Measurements from ENCODE around the gene TMEM212. TPM values are rescaled to one million over a fixed set of nuclear protein-coding genes. Genes with fewer than 3 reads are reported as not detected.

TMEM212 gene
- total and polyA plus RNA-seq, 2 of the 13 experiments (the other 11 are each of a cell fraction or from before 2014, with no cell fraction given): not detected

DNA sequence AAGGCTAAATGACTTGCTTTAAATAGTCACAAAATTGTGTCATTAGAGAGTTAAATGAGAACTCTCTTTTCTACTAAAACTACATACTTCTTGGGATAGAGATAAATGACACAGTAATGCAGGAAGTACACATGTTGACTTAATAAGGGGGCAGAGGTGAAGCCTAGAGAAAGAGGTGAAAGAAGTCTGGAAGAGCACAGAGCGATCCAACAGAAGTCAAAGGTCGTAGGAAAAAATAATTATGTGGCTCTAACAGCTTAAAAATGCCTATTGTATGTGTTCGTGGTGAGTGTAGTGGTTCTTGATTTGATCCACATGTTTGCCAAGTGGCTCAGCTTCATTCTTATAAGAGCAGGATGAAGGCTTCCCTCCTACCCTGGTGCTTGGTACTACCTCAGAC lies 61.7 kb downstream of the TMEM212 start (continued):
- TF ChIP-seq PPARG (CRISPR knock-in tag; conservative IDR thresholded peaks at IDR 0.05) (peak; percentile 92), NR2F2 (IDR thresholded peaks at IDR 0.05; ENCODE audit: borderline replicate concordance, low read depth) (peak; percentile 78), ARID5B (CRISPR knock-in tag; IDR thresholded peaks at IDR 0.05) (peak; percentile 72), ZBTB7A (CRISPR knock-in tag; IDR thresholded peaks at IDR 0.05) (no peak), RXRA (CRISPR knock-in tag; IDR thresholded peaks at IDR 0.05) (no peak), ZKSCAN5 (CRISPR knock-in tag; IDR thresholded peaks at IDR 0.05) (peak; percentile 86; the same call in 1 of the 2 replicates), RCOR2 (CRISPR knock-in tag; IDR thresholded peaks at IDR 0.05) (0 out of 2 replicates have a peak, but pooled peaks have one; percentile 32), ZNF430 (CRISPR knock-in tag; IDR thresholded peaks at IDR 0.05) (no peak), SOX6 (IDR thresholded peaks at IDR 0.05) (no peak), SOX6 (CRISPR knock-in tag; IDR thresholded peaks at IDR 0.05) (peak; percentile 51; the same call in 1 of the 2 replicates), FOXA3 (CRISPR knock-in tag; IDR thresholded peaks at IDR 0.05) (peak; percentile 83), SP140L (CRISPR knock-in tag; IDR thresholded peaks at IDR 0.05; ENCODE audit: borderline replicate concordance) (no peak), ZNF329 (CRISPR knock-in tag; IDR thresholded peaks at IDR 0.05; ENCODE audit: low read depth) (no peak), REPIN1 (CRISPR knock-in tag; IDR thresholded peaks at IDR 0.05; ENCODE audit: borderline replicate concordance, low read depth) (no peak), ZNF788 (CRISPR knock-in tag; IDR thresholded peaks at IDR 0.05; ENCODE audit: borderline replicate concordance) (no peak), GATAD2A (CRISPR knock-in tag; IDR thresholded peaks at IDR 0.05) (peak; percentile 55; the same call in 1 of the 2 replicates), NR2F6 (IDR thresholded peaks at IDR 0.05) (peak; percentile 90), NR2F6 (CRISPR knock-in tag; IDR thresholded peaks at IDR 0.05) (peak; percentile 91), ZMYM4 (CRISPR knock-in tag; IDR thresholded peaks at IDR 0.05) (peak; percentile 25; the same call in 1 of the 2 replicates), ZNF710 (CRISPR knock-in tag; IDR thresholded peaks at IDR 0.05; ENCODE audit: borderline replicate concordance) (peak; percentile 80; the same call in 1 of the 2 replicates)
- TF ChIP-seq, protein P1, sequence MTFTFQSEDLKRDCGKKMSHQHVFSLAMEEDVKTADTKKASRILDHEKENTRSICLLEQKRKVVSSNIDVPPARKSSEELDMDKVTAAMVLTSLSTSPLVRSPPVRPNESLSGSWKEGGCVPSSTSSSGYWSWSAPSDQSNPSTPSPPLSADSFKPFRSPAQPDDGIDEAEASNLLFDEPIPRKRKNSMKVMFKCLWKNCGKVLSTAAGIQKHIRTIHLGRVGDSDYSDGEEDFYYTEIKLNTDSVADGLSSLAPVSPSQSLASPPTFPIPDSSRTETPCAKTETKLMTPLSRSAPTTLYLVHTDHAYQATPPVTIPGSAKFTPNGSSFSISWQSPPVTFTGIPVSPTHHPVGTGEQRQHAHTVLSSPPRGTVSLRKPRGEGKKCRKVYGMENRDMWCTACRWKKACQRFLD (CRISPR knock-in tag; IDR thresholded peaks at IDR 0.05; ENCODE audit: borderline replicate concordance): no peak
- TF ChIP-seq, protein P2, sequence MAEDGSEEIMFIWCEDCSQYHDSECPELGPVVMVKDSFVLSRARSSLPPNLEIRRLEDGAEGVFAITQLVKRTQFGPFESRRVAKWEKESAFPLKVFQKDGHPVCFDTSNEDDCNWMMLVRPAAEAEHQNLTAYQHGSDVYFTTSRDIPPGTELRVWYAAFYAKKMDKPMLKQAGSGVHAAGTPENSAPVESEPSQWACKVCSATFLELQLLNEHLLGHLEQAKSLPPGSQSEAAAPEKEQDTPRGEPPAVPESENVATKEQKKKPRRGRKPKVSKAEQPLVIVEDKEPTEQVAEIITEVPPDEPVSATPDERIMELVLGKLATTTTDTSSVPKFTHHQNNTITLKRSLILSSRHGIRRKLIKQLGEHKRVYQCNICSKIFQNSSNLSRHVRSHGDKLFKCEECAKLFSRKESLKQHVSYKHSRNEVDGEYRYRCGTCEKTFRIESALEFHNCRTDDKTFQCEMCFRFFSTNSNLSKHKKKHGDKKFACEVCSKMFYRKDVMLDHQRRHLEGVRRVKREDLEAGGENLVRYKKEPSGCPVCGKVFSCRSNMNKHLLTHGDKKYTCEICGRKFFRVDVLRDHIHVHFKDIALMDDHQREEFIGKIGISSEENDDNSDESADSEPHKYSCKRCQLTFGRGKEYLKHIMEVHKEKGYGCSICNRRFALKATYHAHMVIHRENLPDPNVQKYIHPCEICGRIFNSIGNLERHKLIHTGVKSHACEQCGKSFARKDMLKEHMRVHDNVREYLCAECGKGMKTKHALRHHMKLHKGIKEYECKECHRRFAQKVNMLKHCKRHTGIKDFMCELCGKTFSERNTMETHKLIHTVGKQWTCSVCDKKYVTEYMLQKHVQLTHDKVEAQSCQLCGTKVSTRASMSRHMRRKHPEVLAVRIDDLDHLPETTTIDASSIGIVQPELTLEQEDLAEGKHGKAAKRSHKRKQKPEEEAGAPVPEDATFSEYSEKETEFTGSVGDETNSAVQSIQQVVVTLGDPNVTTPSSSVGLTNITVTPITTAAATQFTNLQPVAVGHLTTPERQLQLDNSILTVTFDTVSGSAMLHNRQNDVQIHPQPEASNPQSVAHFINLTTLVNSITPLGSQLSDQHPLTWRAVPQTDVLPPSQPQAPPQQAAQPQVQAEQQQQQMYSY (CRISPR knock-in tag; IDR thresholded peaks at IDR 0.05): no peak

Data from HepG2 (cell line).